GM19468 (cell line): ENCODE results near the gene SLC25A20.
"Not testable (repeated sequence)": the region's sequence is repeated elsewhere in the genome, so short reads cannot be mapped to it uniquely, and the experiment has no call there.

Experiments used
- ATAC-seq: cut with Tn5 transposase; IDR thresholded peaks from one replicate; pipeline ENCODE4 v1.9.1; 2021; ENCODE audit warnings: mild to moderate bottlenecking, moderate library complexity, moderate number of reproducible peaks; ENCODE audit not compliant: unreplicated experiment; ENCODE audit errors: extremely low read depth

Gene SLC25A20

DNA sequence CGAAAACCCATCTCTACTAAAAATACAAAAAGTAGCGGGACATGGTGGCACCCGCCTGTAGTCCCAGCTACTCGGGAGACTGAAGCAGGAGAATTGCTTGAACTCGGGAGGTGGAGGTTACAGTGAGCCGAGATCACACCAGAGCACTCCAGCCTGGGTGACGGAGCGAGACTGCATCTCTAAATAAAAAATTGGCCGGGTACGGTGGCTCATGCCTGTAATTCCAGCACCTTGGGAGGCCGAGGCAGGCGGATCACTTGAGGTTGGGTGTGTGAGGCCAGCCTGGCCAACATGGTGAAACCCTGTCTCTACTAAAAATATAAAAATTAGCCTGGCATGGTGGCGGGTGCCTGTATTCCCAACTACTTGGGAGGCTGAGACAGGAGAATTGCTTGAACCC lies 8.3 kb upstream of the SLC25A20 start:
- not testable (repeated sequence) for ATAC-seq

- ATAC-seq = no peak
Observed at GRCh38 chr3:48899273-48899672, 591 bp upstream of the SLC25A20 start.

DNA sequence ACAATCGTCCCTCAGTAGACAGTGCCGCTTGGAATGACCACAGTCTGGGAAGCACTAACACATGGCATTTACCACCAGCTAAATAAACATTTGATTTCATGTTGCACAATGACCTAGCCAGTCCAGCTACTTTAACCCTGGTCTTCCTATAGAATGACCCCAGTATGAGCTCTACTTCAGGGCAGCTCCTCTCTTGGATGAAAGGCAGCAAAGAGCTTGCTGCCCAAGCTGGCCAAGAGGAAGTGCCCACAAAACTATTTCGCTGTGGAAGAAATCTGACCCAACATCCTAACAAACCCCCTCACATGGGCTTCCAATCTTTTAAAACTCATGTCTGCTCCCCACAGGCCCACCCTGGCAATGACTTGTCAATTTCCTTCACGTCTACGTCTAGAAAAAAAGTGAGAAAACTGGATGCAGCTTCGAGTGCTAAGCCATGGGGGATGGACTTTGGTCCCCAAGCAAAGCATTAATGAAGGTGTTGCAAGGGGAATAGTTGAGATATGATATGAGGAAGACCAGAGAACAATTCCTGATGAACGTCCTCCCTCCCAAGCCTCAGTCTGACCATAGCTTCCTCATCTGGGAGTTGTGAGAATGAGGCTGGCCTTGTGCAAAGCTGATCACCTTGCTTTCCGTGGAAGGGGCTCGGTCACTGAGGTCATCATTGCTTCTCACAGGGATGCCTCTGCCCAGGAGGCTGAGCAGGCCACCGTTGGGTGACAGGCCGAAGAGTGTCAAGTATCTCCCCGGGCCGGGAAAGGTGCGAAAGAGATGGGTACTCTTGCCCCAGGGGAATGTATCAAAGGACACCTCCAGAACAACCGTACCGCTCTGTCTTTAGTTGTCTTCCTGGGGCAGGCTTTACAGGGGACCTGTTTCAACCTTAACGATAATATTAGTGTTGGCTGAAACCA lies 964 bp downstream of the SLC25A20 start:
- no peak for ATAC-seq

DNA sequence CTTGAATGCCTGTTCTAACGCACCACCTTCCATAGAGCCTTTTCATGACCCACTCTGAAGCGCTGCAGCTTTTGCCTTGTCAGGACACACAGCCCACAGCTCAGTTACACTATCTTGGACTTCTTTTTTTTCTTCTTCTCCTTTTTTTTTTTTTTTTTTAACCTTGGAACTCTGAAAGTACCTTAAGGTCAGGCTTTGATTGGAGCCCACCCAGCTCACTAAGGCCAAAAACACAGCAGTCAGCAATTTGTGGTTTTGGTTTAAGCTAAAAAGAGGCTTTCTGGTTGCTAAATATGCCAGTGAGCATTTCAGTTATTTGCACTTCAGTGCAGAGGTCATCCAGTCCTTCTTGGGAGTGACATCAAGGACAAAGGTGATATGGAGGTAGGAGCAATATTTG lies 1.7 kb downstream of the SLC25A20 start:
- ATAC-seq = no peak

DNA sequence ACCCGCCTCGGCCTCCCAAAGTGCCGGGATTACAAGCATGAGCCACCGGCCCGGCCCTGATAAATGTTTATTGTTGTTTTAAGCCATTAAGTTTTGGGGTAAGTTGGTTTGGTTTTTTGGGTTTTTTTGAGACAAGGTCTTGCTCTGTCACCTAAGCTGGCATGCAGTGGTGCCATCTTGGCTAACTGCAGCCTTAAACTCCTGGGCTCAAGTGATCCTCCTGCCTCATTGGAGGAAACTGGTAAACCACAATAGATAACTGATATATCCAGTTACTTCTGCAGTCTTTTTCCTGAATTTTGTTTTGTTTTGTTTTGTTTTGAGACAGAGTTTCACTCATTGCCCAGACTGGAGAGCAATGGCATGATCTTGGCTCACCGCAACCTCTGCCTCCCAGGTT lies 4.2 kb downstream of the SLC25A20 start:
- ATAC-seq = no peak

GRCh38 chr3:48891606-48892005 lies 7.1 kb downstream of the SLC25A20 start:
- ATAC-seq = no peak

DNA sequence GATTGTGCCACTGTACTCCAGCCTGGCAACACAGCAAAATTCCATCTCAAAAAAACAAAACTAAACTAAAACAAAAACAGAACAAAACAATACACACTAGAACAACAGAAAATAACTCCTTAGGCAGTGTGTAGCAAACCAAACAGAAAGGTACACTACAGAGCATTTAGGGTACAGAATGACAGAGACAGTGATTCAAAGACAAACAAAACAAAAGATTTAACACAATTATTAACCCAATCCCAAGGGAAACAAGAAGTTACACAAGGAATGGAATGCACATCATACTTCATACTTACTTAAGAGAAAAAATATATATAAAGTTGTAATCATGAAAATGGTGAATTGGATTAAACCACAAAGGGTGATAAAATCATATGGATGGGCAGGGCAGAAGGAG lies 12.9 kb downstream of the SLC25A20 start:
- ATAC-seq = no peak

- ATAC-seq = no peak
Observed at GRCh38 chr3:48881652-48882114, 17.0 kb downstream of the SLC25A20 start.

- no peak for ATAC-seq
Observed at GRCh38 chr3:48881006-48881405, 17.7 kb downstream of the SLC25A20 start.

DNA sequence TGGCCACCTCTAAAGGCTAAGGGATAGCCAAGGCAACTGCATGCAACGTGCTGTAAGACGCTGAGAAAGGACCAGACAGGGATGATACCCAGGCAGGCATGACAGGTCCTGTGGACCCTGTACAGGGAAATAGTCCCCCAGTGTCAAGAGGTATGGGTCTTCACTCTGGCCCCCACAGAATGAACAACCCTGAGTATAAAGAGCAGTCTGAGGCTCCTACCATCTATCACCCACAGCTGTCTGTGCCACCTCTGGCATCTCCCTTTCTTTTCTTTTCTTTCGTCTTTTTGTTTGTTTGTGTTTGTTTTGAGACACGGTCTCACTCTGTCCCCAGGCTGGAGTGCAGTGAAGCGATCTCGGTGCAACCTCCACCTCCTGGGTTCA lies 18.7 kb downstream of the SLC25A20 start:
- no peak for ATAC-seq

GRCh38 chr3:48879307-48879993 lies 19.2 kb downstream of the SLC25A20 start:
- ATAC-seq = no peak

DNA sequence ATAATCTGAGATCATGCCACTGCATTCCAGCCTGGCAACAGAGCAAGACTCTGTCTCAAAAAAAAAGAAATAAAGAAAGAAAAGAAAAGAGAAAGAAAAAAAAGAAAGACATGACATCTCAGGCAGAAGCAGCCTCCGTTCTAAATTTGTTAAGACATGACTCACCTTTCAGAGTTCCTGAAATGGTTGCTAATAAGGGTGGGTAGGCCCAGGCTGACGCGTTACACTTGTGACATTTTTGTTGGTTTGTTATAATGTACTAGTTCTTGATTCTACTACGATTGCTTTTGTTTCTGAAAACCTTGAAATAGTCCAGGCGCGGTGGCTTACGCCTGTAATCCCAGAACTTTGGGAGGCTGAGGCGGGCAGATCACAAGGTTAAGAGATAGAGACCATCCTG lies 21.0 kb downstream of the SLC25A20 start:
- no peak for ATAC-seq

- no peak for ATAC-seq
Observed at GRCh38 chr3:48863122-48863521, 35.6 kb downstream of the SLC25A20 start.

DNA sequence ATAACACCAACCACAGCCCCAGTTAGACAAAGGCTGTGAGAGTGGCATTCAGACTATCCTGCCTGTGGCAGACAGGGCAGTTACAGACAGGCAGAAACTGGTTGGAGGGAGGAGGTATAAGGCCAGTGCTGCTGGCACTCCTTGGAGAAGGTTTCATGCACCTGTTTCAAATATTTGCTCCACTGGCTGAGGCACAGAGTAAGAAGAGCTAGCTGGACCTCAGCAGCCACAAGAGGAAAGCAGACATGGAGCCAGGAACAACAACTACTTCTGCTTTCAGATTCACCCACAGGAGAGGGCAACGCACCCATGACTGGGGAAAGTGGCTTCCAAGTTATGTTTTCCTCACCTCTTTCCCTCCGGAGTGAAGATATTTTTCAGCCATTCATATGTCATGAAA lies 39.5 kb downstream of the SLC25A20 start:
- no peak for ATAC-seq

DNA sequence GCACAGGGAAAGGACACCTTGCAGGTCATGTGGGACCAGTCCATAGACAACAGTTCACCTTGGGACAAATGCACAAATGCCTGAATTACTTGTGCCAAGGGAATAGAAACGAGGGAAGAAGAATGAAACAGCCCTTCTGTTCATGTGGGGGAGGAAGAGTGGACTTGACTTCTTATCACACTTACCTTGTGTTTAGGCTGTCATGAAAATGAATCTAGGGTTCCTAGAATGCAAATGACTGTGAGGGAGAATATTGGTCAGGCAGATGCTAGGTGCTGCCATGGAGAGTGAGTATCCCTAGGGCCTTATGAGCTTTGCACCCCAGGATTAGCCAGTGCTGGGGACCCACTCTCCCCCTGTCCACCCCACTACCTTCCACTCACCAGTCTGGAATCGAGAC lies 40.0 kb downstream of the SLC25A20 start:
- no peak for ATAC-seq

DNA sequence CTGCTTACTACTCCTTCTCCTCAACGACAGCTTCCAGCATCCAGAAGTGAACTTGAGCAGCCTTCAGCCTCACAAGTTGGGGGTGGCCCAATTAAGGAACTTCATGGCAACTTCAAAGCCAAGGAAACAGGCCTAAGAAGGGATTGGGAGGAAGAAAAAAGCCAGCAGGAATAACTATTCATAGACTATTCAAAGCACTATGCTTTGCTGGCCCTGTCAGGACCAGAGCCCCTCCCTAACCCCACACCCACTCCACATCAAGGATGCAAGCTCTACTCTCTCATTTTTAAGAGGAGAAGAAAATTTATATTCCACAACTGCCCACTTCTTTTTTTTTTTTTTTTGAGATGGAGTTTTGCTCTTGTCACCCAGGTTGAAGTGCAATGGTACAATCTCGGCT lies 41.0 kb downstream of the SLC25A20 start:
- ATAC-seq = no peak

DNA sequence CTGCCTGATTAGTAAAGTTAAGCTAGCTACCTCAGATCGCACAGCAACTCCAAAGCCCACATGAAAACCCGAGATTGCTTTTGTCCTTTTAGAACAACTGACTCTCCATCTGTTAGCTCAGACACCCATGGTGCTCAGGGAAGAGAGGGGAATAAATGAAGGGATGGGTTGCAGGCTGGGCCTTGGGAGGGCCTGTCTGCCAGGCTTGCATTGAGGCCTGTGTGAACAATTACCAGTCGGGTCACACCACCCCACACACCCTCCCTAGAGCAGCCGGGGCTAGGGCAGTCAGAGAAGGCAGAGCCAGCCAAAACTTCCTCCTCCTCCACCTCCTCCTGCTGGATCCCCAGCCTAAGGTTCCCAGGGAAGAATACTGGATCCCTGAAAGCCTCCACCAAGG lies 42.2 kb downstream of the SLC25A20 start:
- no peak for ATAC-seq

GRCh38 chr3:48855681-48856447 lies 42.8 kb downstream of the SLC25A20 start:
- ATAC-seq = no peak

DNA sequence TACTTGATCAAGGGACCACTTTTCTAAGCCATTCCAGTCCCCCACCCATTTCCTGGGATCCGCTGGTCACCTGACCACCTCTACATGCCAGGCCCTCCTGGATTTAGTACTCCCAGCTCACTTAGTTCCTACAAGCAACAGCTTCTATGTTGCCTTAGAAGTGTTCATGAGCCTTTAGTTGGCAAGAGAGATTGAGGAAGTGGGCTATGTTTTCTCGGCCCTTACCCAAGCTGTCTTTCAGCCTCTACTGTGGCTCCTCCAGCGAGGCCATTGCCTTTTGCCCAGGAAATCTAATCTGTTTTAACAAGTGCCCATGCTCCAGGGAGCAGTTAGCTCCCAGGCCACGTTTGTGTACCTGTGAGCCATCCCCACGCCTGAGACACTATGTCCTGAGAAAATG lies 46.5 kb downstream of the SLC25A20 start:
- no peak for ATAC-seq

GRCh38 chr3:48851407-48851806 lies 47.3 kb downstream of the SLC25A20 start:
- no peak for ATAC-seq
